ENCODE measurements around the gene SLC35F3.
"Not testable (repeated sequence)": the region's sequence is repeated elsewhere in the genome, so short reads cannot be mapped to it uniquely, and the experiment has no call there.

SLC35F3 gene

DNA sequence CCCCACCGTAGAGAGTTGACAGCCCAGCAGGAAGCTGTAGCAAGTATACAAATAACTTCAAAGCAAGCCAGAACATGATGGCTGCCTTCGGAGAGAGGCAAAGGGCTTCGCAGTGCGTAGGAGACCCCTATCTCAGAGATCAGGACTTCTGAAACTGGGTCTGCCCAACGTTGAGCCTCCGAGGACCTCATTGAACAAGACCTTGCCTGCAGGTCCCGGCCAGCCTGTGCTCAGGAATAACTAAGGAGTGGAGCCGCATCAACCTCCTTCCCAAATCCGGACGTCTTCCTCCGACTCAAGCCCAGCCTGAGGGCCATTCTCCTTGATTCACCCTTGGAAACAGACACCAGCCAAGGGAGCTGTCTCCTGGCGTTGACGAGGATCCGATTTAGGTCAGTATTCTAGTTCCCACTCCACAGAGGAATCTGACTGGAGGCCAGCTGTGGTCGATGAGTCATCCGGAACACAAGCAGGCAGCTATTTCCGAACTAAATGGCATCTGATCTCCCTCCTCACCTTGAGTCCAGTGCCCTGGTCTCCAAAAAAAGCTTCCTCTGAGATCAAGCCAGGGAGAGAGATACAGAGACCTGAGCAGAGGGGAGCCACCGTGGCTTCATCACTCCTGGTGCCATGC, 302.3 kb downstream of the SLC35F3 start:
- no peak for DNase-seq

DNA sequence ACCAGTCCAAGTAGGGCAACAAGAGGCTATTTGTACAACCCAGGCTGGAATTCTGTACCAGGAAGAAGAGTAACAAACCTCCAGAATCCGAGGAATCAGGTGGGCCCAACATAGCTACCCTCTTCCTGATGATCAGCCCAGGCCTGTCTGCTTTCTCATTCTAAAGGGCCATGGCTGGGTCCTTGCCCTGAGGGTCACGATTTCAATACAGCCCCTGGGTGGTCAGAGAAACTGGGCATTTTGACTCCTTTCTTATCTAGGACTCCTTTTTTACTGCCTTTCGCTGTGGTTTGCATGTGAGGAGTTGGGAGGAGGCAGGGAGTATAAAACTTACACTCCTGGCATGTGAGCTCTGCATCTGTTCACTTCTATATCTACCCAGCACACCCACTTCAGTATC, 303.9 kb downstream of the SLC35F3 start:
- DNase-seq: no peak

DNA sequence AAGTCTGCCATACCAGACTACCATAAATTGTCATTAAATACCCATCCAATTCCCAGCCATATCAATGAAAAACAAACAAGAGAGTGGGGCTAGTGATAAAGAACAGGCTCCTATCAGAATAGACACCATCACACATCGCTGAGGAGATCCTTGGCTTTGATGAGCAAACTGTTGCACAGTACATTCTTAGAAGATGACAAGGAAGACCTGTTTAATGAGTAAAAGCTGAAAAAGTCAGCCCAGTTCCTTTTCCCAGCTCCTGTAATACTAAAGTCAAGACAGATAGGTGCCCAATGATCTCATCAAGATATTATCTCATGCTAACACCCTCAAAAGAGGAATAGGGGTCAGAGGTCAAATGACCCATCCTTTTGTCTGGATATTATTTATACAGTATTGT, 304.3 kb downstream of the SLC35F3 start:
- DNase-seq: no peak

DNA sequence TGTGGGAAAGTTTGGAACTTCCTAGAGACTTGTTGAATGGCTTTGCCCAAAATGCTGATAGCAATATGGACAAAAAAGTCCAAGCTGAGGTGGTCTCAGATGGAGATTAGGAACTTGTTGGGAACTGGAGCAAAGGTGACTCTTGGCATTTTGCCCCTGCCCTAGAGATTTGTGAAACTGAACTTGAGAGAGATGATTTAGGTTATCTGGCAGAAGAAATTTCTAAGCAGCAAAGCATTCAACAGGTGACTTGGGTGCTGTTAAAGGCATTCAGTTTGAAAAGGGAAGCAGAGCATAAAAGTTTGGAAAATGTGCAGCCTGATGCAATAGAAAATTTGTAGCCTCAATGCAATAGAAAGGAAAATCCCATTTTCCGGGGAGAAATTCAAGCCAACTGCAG, 306.0 kb downstream of the SLC35F3 start:
- not testable (repeated sequence) for DNase-seq

DNA sequence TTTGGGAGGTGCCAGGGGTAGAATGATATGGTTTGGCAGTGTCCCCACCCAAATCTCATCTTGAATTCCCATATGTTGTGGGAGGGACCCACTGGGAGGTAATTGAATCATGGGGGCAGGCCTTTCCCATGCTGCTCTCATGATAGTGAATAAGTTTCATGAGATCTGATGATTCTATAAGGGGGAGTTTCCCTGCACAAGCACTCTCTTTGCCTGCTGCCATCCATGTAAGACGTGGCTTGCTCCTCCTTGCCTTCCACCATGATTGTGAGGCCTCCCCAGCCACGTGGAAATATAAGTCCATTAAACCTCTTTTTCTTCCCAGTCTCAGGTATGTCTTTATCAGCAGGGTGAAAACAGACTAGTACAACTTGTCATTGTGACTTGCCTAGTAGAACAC, 307.4 kb downstream of the SLC35F3 start:
- not testable (repeated sequence) for DNase-seq

DNA sequence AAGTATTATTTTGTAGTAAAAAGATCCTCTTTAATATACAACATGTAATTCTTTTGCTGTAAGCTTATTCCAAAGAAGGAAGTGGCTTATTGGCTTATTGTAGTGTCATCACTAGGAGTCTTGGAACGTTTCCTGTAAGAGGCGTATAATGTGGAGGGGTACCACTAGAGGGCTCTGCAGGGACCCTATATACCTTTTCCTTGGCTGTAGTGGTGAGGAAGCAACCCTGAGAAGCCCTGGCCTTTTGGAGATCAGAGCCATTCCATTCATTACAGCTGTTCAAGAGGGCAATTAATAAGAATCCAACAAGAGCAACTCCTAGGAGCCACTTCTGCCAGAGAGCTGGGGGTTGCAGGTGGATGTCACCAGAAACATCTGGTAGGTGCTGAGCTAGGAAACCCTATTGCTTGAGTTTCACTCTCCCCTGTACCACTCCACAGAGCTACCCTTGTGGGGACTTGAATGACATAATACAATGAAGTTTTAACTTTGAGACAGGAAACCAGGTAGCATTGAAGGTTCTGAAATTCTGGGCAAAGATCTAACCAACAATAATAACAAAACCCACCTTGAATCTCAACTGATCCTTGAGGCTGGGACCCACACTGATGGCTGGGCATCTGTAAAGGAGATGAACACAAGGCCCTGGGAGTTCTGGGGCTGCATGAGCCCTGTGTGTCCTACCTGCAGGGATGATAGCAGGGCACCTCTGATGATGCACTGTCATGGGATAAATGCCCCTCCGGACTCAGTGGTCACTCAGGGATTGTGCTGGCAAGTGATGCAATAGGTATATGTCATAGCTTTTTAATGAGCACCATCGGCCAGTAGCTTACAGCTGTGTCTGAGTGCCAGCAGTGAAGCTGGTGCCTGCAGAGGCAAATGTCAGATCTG, 308.5 kb downstream of the SLC35F3 start:
- DNase-seq: peak; percentile 46

DNA sequence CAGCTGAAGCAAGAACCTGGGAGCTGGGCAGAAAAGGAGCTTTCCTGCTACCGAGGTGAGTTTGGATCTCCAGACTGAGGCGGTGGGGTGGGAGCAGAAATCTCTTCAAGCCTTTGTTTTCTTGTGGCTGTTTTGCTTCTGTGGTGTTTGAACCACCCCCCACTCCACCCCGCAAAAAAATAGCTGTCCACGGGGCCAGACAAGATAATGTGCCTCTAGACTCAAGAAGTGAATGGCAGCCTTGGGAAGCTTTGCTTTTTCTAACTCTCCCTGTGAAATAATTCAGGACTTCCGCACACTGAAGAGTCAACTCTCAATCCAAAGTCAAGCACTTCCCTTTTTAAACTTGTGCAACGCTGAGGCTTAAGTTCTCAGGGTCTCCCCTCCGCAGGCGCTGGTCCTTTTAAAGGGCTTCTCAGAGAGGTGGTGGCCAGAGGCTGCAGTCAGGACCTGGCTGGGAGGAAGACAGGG, 309.2 kb downstream of the SLC35F3 start:
- DNase-seq: no peak

DNA sequence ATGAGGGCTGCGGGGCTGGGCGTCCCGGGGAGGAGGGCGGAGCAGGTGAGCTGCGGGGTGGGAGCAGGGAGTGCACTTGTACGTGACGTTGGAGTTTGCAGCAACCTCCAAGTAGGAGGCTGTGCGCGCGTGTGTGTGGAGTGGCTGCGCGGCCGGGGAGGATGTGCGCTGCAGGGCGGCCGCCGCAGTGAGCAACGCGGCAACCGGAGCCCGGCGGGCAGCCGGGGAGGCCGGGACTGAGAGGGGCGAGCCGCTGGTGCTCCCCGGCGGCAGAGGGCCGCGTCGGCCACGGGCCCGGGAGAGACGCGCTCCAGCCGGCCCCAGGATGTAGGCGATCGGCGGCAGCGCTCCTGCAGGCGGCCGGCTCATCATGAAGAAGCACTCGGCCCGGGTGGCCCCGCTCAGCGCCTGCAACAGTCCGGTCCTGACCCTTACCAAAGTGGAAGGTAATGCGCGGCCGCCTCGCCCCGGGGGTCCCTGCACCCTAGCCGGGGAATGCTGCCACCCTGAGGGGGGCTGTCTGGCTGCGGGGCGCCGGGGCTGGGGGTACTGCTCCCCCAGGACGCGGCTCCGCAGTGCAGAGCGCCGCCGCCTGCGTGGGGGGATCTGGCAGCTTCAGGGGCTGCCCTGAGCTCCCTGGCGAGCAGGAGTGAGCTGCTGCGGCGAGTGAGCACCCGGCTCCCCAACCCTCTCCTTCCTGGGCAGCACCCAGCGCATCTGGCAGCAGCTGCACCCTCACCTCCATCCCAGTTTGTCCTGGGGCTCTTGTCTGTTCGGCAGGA, 309.8 kb downstream of the SLC35F3 start:
- peak; percentile 56 for DNase-seq

DNA sequence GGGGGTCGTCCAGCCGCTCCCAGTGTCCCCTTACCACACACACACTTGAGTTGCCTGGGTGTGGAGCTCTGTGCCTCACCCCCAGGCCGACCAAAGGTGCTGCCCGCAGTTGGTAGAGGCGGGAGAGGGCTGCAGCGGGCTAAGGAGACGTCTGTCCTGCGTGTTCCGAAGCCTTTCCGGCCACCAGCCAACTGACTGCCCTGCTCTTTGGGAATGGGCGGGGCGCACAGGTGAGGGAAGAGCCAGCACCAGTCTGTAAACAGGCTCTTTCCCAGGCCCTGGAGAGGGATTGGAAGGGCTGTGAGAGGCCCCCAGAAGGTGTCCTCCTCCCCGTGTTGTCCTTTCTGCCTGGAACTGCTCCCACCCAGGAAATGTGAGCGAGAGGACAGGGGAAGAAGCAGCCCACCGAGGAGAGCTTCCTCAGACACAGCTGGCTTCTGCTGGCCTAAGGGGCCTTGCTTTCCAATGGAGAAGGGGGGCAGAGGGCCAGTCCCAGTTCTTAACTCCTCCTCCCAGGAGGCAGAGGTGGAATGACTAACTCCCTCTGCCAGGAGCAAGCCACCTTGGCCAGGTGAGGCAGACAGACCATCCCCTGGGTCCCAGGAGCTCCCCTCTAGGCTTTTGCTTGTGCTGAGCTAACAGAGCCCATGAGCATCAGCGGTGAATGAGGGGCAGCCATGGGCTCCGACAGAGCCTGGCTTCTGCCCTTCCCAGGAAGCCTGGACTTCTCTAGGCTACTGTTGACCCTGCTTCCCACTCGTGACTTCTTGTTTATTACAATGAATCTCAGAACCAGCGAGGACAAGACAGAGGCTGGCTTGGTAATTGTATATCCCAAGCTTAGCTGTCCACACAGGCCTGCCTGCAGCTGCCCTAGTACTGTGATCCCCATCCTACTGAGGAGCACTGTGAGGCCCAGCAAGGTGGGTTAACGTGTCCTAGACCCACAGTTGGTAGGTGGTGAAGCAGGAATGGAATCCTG, 310.7 kb downstream of the SLC35F3 start:
- DNase-seq: no peak

DNA sequence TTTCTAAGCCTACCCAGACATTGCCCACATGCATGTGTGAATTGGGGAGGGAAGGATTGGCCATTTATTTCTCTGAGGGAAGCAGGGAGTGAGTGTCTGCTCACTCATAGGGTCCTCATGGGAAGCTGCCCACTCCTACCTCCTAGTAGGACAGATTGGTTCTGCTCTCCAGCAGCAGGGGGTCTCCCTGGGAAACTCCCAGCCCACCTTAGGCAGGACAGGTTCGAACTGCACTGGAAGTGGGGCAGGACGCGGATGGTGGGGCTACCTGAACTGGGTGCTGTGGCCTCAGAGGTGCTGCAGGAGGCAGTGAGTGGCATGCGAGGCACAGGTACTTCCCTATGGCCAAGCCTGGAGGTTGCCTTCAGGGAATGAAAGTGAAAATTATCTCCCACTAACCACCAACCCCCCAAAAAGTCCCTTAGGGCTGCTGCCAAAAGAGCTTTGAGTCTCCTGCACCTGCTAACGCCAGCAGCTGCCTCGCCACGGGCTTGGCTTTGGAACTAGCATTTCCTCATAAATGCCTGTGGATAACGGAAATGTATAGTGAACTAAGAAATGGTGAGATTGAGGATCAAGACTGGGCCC, 311.7 kb downstream of the SLC35F3 start:
- no peak for DNase-seq

DNA sequence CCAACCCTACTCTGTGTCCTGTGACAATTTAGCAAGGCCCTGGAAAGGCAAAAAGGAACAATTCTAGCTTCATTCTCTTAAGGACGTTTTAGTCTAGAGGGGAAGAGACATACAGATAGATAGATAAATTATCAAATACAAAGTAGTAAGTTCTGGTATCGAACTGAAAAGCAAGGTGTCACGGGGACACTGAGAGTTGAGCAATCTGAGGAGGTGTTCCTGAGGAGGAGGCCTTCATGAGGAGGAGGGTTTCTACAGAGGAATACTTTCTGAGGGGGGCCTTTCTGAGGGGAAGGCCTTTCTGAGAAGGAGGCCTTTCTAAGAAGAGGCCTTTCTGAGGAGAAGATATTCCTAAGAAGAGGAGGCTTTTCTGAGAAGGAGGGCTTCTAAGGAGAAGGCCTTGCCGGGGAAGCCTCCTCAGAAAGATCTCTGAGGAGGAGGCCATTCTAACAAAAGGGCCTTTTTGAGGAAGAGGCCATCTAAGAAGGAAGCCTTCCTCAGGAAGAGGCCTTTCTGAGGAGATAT, 312.9 kb downstream of the SLC35F3 start:
- DNase-seq: no peak

DNA sequence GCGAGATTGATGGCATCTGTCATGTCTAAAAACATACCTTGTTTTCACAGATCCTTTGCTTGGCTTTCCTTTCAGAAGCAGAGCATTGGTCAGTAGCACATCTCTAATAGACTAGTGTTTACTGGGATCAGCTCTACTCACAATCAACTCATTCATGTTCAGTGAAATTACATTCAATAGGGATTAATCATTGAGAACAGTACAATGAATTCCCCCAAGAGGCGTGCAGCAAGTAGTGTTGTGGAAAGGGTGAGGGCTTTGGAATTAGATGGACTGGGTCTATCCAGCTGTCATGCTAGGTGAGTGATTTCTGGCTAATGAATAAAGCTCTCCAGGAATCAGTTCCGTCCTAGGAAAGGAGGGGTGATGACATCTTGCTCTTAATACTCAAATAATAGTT, 313.6 kb downstream of the SLC35F3 start:
- DNase-seq: no peak

DNA sequence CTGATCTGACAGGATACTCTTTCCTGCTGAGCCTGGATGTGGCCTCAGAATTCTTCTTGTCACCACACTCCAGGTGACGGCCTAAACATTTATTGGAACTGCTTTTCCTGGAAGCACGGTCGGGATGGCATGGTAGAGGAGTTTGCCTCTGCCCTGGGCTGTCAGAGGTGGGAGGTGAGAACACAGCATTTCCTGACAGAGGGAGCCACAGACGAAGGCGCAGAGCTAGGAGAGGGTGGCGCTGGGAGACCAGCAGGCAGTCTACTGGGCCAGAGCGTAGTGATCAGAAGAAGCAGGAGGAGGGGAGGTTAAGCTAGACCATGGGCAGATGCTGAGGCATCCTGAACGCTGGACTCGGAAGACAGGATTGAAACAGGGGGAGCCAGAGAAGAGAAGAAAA, 315.2 kb downstream of the SLC35F3 start:
- DNase-seq: no peak

DNA sequence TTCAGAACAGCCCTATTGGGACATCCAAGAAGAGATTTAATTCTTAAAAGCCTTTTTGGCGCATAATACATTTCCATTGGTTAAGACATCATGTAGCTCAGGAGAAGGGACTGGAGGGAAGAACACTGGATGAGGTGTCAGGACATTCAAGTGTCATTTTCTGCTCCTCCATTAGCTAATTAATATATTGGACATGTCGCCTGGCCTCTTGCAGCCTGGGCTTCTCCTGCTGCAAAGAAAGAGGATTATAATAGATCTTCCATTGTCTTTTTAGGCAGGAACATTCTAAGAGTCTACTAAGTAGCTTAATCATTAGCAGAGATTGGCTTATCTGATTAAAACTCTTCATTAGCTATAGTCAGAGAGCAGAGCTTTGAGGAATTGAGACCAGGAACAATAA, 317.1 kb downstream of the SLC35F3 start:
- no peak for DNase-seq

DNA sequence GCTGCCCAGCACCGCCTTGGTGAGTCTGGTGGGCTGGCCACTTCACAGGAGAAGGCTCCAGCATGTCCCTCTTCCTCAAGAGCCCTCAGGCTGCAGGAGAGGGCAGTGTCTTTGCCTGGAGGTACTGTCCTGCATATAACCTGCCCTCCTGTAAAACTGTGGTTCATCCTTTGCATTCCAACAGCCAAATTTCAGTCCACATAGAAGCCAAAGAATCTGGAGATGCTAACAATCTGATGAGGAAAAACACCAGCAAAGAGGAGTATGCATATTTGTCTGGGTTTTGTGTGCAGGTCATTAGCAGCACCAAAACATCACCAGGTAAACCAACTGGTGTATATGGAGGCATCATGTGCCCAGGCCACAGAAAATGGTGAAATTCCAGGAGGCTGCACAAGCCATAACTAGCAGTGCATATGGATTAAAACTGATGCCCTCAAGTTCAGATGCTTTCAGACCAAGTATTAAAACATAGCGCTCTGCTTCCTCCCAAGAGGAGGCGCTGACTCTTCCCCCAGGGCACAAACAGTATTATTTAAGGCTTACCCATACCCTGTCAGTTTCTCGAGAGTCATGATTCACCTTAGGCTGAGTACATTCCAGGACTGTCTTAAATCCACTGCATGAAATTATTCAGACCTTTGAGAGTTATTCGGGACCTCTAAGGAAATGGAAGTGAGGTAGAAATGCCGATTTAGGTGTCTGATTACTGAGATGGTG, 318.2 kb downstream of the SLC35F3 start:
- no peak for DNase-seq

DNA sequence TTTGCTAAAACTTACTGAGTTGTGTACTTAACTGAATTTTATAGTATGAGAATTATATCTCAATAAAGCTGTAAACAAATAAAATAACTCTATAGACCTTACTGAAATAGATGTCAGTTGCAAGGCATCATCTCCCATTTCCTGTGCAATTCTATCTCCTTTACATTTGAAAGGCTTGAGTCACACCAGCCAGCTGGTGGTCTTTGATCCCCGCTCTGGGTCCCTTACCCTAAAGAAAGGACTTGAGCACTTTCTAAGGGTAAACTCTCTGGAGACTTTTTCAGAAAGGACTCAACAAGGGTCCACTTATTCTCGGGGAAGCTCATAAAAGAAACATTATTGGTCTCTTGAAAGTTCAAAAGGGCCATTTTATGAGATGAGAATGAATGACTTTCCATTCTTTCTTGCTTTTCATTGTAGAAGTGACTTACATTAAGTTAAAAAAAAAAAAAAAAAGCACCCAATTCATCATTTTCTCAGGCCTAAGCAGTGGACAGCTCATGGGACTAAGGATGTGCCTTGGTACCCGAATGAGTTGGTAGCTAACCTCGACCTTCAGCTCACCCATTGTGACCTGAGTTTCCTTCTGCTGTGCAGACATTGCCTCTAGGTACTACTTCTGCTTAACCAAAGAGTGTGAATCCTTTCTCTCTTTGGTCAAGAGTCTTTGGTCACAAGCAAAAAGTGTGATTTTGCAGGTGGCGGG, 321.8 kb downstream of the SLC35F3 start:
- DNase-seq: no peak

DNA sequence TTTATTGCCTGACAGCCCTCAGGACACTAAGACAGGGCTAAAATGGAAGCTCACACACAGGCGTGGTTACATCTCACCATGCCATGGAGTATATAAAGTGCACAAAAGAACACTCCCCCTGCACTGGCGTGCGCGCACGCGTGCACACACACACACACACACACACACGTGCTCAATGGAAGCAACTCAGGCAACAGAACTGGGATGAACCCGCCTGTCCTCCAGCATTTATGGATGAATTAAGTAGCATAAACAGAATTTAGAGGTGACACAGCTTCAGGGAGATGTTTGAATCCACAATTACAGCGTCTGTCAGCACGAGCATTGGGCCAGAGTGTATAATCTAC, 322.3 kb downstream of the SLC35F3 start:
- DNase-seq: no peak

DNA sequence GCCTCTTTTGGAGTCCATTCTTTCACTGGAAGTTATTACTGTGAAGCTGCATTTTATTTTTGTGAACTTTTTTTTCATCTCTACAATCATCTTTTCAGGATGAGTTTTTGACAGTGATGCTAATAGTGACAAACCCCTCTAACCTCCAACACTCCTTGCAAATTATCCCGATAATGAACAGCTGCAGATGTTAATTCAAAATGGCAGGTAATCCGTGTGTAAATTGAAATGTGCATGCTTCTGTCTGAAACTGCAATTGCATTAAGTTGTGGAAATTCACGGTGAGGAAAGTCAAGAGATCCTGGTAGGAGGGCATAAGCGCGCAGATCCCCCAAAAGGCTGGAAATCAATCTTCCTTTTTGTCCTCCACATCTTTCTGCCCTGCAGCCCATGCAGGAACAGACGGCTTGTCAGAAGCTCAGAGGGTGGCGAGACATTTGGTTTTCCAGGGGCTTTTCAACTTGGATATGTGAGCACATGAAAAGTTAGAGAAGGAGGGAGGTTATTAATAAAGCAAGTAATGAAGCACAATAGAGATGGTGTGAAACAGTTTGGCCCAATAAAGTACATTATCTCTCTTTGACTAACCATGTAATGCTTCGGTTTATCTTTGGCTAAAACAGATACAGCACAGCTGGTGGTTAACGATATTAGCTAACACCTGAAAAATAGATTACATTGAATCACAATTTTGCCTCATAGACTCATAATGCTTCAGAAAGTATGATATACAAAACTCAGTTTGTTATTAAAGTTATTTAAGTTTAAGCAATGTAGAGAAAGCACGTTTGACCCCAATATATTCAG, 325.3 kb downstream of the SLC35F3 start:
- DNase-seq: no peak

DNA sequence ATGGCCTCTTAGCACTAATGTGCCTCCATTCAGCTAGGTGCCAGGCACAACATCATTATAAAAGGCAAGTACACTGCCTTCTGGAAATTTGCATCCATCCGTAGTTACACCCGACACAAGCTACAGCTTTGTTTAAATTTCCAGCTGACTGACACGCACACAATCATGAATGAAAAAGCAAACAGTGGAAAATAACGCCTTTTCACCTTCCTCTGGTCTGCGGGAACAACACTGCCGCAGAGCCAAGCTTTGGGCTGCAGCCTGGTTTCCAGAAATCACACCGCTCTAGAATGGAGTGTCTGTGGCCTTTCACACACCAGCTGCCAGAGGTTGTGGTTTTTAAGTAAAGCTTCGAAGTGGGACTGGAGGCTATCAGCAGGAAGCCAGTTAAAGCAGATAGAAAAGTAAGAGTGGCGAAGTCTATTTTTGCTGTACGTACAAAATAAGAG, 326.0 kb downstream of the SLC35F3 start:
- no peak for DNase-seq

Measured in activated CD4-positive, alpha-beta T cell treated with anti-CD3 and anti-CD28 coated beads for 48 hours (primary cell).